Small intestine (tissue), 7 donors: Measurements from ENCODE around the gene MCF2L. TPM values are rescaled to one million over a fixed set of nuclear protein-coding genes. Genes with fewer than 3 reads are reported as not detected.

Experiments used
- DNase-seq, 2 donors: peaks; one replicate each; pipeline versions ENCODE4 v3.0.0 to v3.0.0-alpha.2; 2013
- FAIRE-seq: peaks from 2 replicates; lab custom pipeline; 2012; peaks lifted over from hg19 to GRCh38; lab: Jason Lieb, UNC
- H3K27ac ChIP-seq, 3 donors: one replicate each; pipeline ENCODE4 v1.5.1; 2013; ENCODE audit warnings: low read length in 2 of 3, mild to moderate bottlenecking in 2 of 3, control low read depth in 1 of 3, inconsistent platforms in 1 of 3, low read depth in 1 of 3, moderate library complexity in 1 of 3
- H3K27me3 ChIP-seq, 3 donors: one replicate each; pipeline ENCODE4 v1.6.1; 2013; ENCODE audit warnings: low read length in 3 of 3, inconsistent platforms in 1 of 3; ENCODE audit not compliant: control insufficient read depth in 3 of 3, insufficient read depth in 3 of 3
- H3K36me3 ChIP-seq, 3 donors: one replicate each; pipeline ENCODE4 v1.6.1; 2013; ENCODE audit warnings: low read length in 3 of 3, inconsistent platforms in 1 of 3, low read depth in 1 of 3, mild to moderate bottlenecking in 1 of 3, moderate library complexity in 1 of 3; ENCODE audit not compliant: control insufficient read depth in 3 of 3, insufficient read depth in 2 of 3
- H3K4me1 ChIP-seq, 3 donors: one replicate each; pipeline ENCODE4 v1.6.1; 2013; ENCODE audit warnings: low read length in 2 of 3, inconsistent platforms in 1 of 3, low read depth in 1 of 3, mild to moderate bottlenecking in 1 of 3, moderate library complexity in 1 of 3; ENCODE audit not compliant: control insufficient read depth in 3 of 3, insufficient read depth in 2 of 3
- H3K4me3 ChIP-seq, 3 donors: one replicate each; pipeline ENCODE4 v1.5.1; 2013; ENCODE audit warnings: low read length in 3 of 3, control low read depth in 1 of 3, inconsistent platforms in 1 of 3, low read depth in 1 of 3, mild to moderate bottlenecking in 1 of 3, moderate library complexity in 1 of 3
- H3K9me3 ChIP-seq, 2 donors: one replicate each; pipeline ENCODE4 v1.6.1; 2013; ENCODE audit warnings: low read depth in 1 of 2, low read length in 1 of 2; ENCODE audit not compliant: control insufficient read depth in 2 of 2, insufficient read depth in 1 of 2
- WGBS, 3 donors: extraction: QIAGEN DNeasy Blood & Tissue Kit; methylation state at CpG; one replicate each; pipeline ENCODE4 v1.1.7; 2013; 5-methylcytosine and 5-hydroxymethylcytosine counted together
- polyA plus RNA-seq, 4 donors: library from polyadenylated mRNA; stranded (reverse) in 3 of 4; unstranded in 1 of 4; fragments of 200-250 nt in 3 of 4; fragments of 120-200 nt in 1 of 4; gene quantifications; one replicate each; pipeline versions ENCODE4 v1.2.1 to v1.2.3, GENCODE V29; 2013
- donor health status: healthy with polysubstance abuse.
- donor health status: control.
- donor health status: control.
- donor health status: Bipolar disorder and iron deficiency.
- donor health status: healthy.

MCF2L gene
- polyA plus RNA-seq, 4 donors: 12.2 to 37.1 (median 22.0) TPM

- FAIRE-seq: no peak
- Histone ChIP-seq H3K9me3 (peaks cover 0 to 3% of the 10 kb centered on the region in 2 donors), H3K27ac (no peak overlapping the region), H3K27me3 (no peaks in the 10 kb centered on the region), H3K4me3 (no peak overlapping the region), H3K36me3 (peaks cover 0 to 13% (median 0%) of the 10 kb centered on the region in 3 donors), H3K4me1 (no peaks in the 10 kb centered on the region)
- 87 to 92% (median 91%) methylated on average over 16 to 20 of the region's 20 CpGs for WGBS, 3 donors
- no peak for DNase-seq
These were observed 7.5 kb downstream of the MCF2L start for GRCh38 chr13:112976526-112976925.

- no peak for DNase-seq
These were observed 8.1 kb downstream of the MCF2L start for GRCh38 chr13:112977091-112977490.

GRCh38 chr13:112977525-112977924, 8.5 kb downstream of the MCF2L start:
- no peak for FAIRE-seq
- 88 to 95% (median 93%) methylated on average over 10 of the region's 10 CpGs for WGBS, 3 donors

More at GRCh38 chr13:112977091-112977490, 8.1 kb downstream of the MCF2L start:
- Histone ChIP-seq H3K9me3 (no peaks in the 10 kb centered on the region), H3K27ac (no peak overlapping the region), H3K36me3 (peaks cover 0 to 17% (median 0%) of the 10 kb centered on the region in 3 donors), H3K27me3 (no peaks in the 10 kb centered on the region), H3K4me3 (no peak overlapping the region), H3K4me1 (no peaks in the 10 kb centered on the region)
- 83 to 88% (median 86%) methylated on average over 11 of the region's 11 CpGs for WGBS, 3 donors
- FAIRE-seq: no peak

GRCh38 chr13:112978561-112979405, 9.8 kb downstream of the MCF2L start:
- Histone ChIP-seq H3K27ac (peak overlapping the region in 1 of 3 donors; percentile 59), H3K9me3 (no peaks in the 10 kb centered on the region), H3K4me3 (no peak overlapping the region), H3K36me3 (peaks cover 0 to 13% (median 0%) of the 10 kb centered on the region in 3 donors), H3K4me1 (peaks cover 0 to 8% (median 0%) of the 10 kb centered on the region in 3 donors), H3K27me3 (no peaks in the 10 kb centered on the region)
- FAIRE-seq (no peak), DNase-seq (no peak)
- 67 to 78% (median 74%) methylated on average over 25 of the region's 25 CpGs for WGBS, 3 donors

More at GRCh38 chr13:112977525-112977924, 8.5 kb downstream of the MCF2L start:
- Histone ChIP-seq H3K4me1 (no peaks in the 10 kb centered on the region), H3K36me3 (peaks cover 0 to 17% (median 0%) of the 10 kb centered on the region in 3 donors), H3K4me3 (no peak overlapping the region), H3K27me3 (no peaks in the 10 kb centered on the region), H3K9me3 (no peaks in the 10 kb centered on the region), H3K27ac (no peak overlapping the region)
- no peak for DNase-seq

- Histone ChIP-seq H3K4me1 (peaks cover 0 to 10% (median 0%) of the 10 kb centered on the region in 3 donors), H3K27me3 (no peaks in the 10 kb centered on the region), H3K4me3 (peak overlapping the region in 1 of 3 donors; percentile 7), H3K27ac (peak overlapping the region in 1 of 3 donors; percentile 39), H3K9me3 (no peaks in the 10 kb centered on the region), H3K36me3 (peaks cover 0 to 13% (median 0%) of the 10 kb centered on the region in 3 donors)
- FAIRE-seq (no peak), DNase-seq (no peak)
- WGBS, 3 donors: 87 to 93% (median 87%) methylated on average over 24 of the region's 24 CpGs
These were observed 10.4 kb downstream of the MCF2L start for GRCh38 chr13:112979406-112979902.

- no peak overlapping the region for H3K27ac ChIP-seq
- no peak for DNase-seq
- peak overlapping the region in 1 of 3 donors; percentile 7 for H3K4me3 ChIP-seq
- peaks cover 0 to 13% (median 0%) of the 10 kb centered on the region in 3 donors for H3K36me3 ChIP-seq
- no peaks in the 10 kb centered on the region for H3K27me3 ChIP-seq
- no peaks in the 10 kb centered on the region for H3K9me3 ChIP-seq
- peaks cover 0 to 10% (median 0%) of the 10 kb centered on the region in 3 donors for H3K4me1 ChIP-seq
- no peak for FAIRE-seq
- WGBS, 3 donors: 57 to 78% (median 63%) methylated on average over 13 to 18 of the region's 18 CpGs
These were observed 11.4 kb downstream of the MCF2L start for GRCh38 chr13:112980434-112980833.

- Histone ChIP-seq H3K27me3 (no peaks in the 10 kb centered on the region), H3K27ac (no peak overlapping the region), H3K4me3 (no peak overlapping the region), H3K9me3 (no peaks in the 10 kb centered on the region), H3K4me1 (peaks cover 0 to 17% (median 0%) of the 10 kb centered on the region in 3 donors), H3K36me3 (peaks cover 0 to 19% (median 0%) of the 10 kb centered on the region in 3 donors)
- 80 to 88% (median 86%) methylated on average over 20 of the region's 20 CpGs for WGBS, 3 donors
- DNase-seq (no peak), FAIRE-seq (no peak)
These were observed 12.4 kb downstream of the MCF2L start for GRCh38 chr13:112981451-112981850.

- 81 to 90% (median 88%) methylated on average over 31 to 33 of the region's 33 CpGs for WGBS, 3 donors
These were observed 13.4 kb downstream of the MCF2L start for GRCh38 chr13:112982281-112983041.

More at GRCh38 chr13:112982281-112983041, 13.4 kb downstream of the MCF2L start:
- DNase-seq (no peak), FAIRE-seq (no peak)
- Histone ChIP-seq H3K27me3 (no peaks in the 10 kb centered on the region), H3K4me3 (no peak overlapping the region), H3K4me1 (peaks cover 0 to 17% (median 0%) of the 10 kb centered on the region in 3 donors), H3K36me3 (peaks cover 0 to 22% (median 0%) of the 10 kb centered on the region in 3 donors), H3K9me3 (no peaks in the 10 kb centered on the region), H3K27ac (peak overlapping the region in 2 of 3 donors; percentile 31 to 53)
